GM12891 (cell line): ENCODE data around the gene LNX2.

ENCODE experiments used
- PAX5 ChIP-seq: IDR thresholded peaks from 2 replicates; pipeline ENCODE4 v1.6.1; 2011; ENCODE audit warnings: low read length, moderate library complexity, mild to moderate bottlenecking; ENCODE audit not compliant: insufficient read depth, severe bottlenecking
- POLR2A ChIP-seq: IDR thresholded peaks from 2 replicates; pipeline ENCODE4 v1.6.1; 2011; ENCODE audit warnings: low read depth, low read length, control low read depth
- POLR2AphosphoS5 ChIP-seq: IDR thresholded peaks from 2 replicates; pipeline ENCODE4 v1.6.1; 2011; ENCODE audit warnings: low read depth, low read length, control low read depth
- SPI1 ChIP-seq: IDR thresholded peaks from 2 replicates; pipeline ENCODE4 v1.6.1; 2011; ENCODE audit warnings: low read depth, low read length, control low read depth
- TAF1 ChIP-seq: IDR thresholded peaks from 2 replicates; pipeline ENCODE4 v1.6.1; 2011; ENCODE audit warnings: low read depth, low read length, control low read depth

DNA sequence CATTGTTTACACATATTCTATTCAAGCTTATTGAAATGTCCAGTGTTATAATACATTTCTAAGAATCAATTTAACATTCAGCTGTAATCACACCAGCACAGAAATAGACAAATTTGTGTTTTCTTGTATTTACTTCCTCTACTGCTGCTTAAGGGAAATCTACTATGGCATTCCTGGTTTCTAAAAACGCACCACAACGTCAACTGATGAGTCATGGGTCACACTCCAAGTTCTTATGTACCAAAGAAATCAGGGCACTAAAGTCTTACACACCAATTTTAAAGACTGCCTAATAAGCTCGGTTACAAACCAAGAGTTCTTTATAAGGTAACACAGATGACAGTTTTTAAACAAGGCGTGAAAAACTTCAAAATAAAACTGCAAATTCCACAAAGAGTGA, 13.2 kb downstream of the LNX2 start:
- no peak for TF ChIP-seq POLR2A
- TF ChIP-seq POLR2AphosphoS5, result no peak
- no peak for TF ChIP-seq TAF1
- TF ChIP-seq PAX5, result no peak
- TF ChIP-seq SPI1, result no peak
